Ovary (tissue), 3 donors: ENCODE results near the gene CACNA1H.

Source experiments
- EP300 ChIP-seq: sonication (generic); formaldehyde crosslinking; IDR thresholded peaks from one replicate; pipeline ENCODE4 v1.6.1; 2017; ENCODE audit warnings: antibody characterized with exemption
- POLR2A ChIP-seq: fragments of 450-650 bp; IDR thresholded peaks from one replicate; pipeline ENCODE4 v1.6.1; 2017; ENCODE audit warnings: antibody characterized with exemption, mild to moderate bottlenecking, moderate library complexity
- TF ChIP-seq, protein P1 (sequence below), 3 donors: fragments of 450-650 bp in 2 of 3; fragments of 200-600 bp in 1 of 3; IDR thresholded peaks; one replicate each; pipeline versions ENCODE4 v1.5.1 to v1.8.0; 2016 to 2022; ENCODE audit warnings: antibody characterized with exemption in 3 of 3, mild to moderate bottlenecking in 1 of 3
- donor health status: DM: no; HTN: no; CAD: no.

- TF ChIP-seq, protein P1, sequence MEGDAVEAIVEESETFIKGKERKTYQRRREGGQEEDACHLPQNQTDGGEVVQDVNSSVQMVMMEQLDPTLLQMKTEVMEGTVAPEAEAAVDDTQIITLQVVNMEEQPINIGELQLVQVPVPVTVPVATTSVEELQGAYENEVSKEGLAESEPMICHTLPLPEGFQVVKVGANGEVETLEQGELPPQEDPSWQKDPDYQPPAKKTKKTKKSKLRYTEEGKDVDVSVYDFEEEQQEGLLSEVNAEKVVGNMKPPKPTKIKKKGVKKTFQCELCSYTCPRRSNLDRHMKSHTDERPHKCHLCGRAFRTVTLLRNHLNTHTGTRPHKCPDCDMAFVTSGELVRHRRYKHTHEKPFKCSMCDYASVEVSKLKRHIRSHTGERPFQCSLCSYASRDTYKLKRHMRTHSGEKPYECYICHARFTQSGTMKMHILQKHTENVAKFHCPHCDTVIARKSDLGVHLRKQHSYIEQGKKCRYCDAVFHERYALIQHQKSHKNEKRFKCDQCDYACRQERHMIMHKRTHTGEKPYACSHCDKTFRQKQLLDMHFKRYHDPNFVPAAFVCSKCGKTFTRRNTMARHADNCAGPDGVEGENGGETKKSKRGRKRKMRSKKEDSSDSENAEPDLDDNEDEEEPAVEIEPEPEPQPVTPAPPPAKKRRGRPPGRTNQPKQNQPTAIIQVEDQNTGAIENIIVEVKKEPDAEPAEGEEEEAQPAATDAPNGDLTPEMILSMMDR (IDR thresholded peaks at IDR 0.05): no peak
- no peak for TF ChIP-seq POLR2A
- no peak for TF ChIP-seq EP300
Observed at GRCh38 chr16:1121601-1122397, 31.1 kb upstream of the CACNA1H start.
